GM19324 (cell line): ENCODE results near the gene TBPL1.

Experiments used
- ATAC-seq: cut with Tn5 transposase; IDR thresholded peaks from one replicate; pipeline ENCODE4 v1.9.1; 2021; ENCODE audit warnings: mild to moderate bottlenecking, moderate library complexity; ENCODE audit not compliant: unreplicated experiment, low FRiP score

The TBPL1 gene

GRCh38 chr6:134034478-134034877, 81.5 kb downstream of the TBPL1 start:
- ATAC-seq, result no peak

GRCh38 chr6:134034961-134035822, 82.2 kb downstream of the TBPL1 start:
- ATAC-seq, result no peak

- ATAC-seq, result no peak
Observed at GRCh38 chr6:134035823-134036296, 82.8 kb downstream of the TBPL1 start.

GRCh38 chr6:134039116-134039515, 86.1 kb downstream of the TBPL1 start:
- ATAC-seq, result no peak
